Measurements from ENCODE around the gene NRIP2.

DNA sequence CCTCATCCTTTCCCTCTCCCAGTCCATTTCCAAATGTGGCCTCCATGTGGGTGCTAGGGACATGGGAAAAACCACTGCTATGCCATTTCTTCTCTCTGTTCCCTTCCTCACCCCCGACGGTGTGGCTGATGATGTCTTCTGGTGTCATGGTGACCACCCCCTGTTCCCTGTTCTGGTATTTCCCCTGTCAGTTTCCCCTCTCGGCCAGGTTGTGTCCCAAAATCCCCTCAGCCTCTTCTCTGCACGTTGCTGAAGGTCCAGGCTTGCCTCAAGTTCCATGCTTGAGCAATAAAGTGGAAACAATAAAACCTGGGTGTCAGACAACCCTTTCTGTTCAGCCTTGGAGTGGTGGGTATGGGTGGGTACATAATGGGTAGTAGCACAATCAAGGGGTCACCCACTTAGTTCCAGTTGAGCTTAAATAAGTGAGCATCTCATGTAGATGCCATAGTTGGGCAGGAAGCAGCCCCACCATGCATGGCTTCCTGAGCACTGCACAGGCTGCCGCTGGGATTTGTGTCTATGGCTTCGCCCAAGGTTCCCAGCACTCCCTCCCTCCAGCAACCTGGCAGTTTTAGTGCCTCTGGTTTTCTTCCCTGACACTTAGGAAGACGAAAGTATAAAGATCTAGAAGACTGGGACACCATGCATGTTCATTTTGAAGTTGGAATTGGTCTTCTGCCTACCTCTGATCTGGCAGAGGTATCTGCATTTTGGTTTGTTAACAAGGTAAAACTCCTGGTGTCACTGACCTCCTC, 31.0 kb downstream of the NRIP2 start:
- TF ChIP-seq, protein P1, sequence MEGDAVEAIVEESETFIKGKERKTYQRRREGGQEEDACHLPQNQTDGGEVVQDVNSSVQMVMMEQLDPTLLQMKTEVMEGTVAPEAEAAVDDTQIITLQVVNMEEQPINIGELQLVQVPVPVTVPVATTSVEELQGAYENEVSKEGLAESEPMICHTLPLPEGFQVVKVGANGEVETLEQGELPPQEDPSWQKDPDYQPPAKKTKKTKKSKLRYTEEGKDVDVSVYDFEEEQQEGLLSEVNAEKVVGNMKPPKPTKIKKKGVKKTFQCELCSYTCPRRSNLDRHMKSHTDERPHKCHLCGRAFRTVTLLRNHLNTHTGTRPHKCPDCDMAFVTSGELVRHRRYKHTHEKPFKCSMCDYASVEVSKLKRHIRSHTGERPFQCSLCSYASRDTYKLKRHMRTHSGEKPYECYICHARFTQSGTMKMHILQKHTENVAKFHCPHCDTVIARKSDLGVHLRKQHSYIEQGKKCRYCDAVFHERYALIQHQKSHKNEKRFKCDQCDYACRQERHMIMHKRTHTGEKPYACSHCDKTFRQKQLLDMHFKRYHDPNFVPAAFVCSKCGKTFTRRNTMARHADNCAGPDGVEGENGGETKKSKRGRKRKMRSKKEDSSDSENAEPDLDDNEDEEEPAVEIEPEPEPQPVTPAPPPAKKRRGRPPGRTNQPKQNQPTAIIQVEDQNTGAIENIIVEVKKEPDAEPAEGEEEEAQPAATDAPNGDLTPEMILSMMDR (IDR thresholded peaks at IDR 0.05): no peak
- no peak for TF ChIP-seq POLR2A (IDR thresholded peaks at IDR 0.05)

Measured in suprapubic skin (tissue), 3 donors.